ENCODE data around the gene RPRM.

The RPRM gene

DNA sequence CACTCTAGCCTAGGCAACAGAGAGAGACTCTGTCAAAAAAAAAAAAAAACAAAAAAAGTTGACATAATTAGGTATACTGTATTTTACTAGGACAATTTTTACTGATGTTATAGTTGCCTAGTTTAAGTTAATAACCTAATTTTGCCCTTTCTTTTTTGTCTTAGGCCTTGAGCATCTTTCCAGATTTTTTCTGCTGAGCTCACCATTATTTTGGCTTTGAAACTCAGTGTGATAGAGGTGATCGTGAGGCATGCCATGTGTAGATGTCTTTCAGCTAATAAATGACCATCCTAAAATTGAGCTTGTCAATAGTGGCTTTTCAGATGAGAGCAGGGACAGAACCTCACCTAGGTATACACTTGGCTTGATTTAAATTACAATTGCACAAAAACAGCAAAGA is 47.4 kb downstream of the RPRM start:
- DNase-seq, result no peak
- H3K9me3 ChIP-seq (ENCODE audit: severe bottlenecking), result no peaks in the 10 kb centered on the region
- no peak overlapping the region for H3K27ac ChIP-seq
- H3K4me3 ChIP-seq (ENCODE audit: low read depth, low read length), result no peak overlapping the region
- H3K27me3 ChIP-seq (ENCODE audit: insufficient read depth, low read depth, severe bottlenecking), result no peaks in the 10 kb centered on the region
- H3K36me3 ChIP-seq, result no peaks in the 10 kb centered on the region
- TF ChIP-seq, protein P1, sequence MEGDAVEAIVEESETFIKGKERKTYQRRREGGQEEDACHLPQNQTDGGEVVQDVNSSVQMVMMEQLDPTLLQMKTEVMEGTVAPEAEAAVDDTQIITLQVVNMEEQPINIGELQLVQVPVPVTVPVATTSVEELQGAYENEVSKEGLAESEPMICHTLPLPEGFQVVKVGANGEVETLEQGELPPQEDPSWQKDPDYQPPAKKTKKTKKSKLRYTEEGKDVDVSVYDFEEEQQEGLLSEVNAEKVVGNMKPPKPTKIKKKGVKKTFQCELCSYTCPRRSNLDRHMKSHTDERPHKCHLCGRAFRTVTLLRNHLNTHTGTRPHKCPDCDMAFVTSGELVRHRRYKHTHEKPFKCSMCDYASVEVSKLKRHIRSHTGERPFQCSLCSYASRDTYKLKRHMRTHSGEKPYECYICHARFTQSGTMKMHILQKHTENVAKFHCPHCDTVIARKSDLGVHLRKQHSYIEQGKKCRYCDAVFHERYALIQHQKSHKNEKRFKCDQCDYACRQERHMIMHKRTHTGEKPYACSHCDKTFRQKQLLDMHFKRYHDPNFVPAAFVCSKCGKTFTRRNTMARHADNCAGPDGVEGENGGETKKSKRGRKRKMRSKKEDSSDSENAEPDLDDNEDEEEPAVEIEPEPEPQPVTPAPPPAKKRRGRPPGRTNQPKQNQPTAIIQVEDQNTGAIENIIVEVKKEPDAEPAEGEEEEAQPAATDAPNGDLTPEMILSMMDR (IDR thresholded peaks at IDR 0.05; ENCODE audit: low read depth, low read length), result no peak

All from WERI-Rb-1 (cell line).